Measurements from ENCODE around the gene ATG12. TPM values are rescaled to one million over a fixed set of nuclear protein-coding genes. Genes with fewer than 3 reads are reported as not detected.

Gene ATG12
- total RNA-seq, 4 donors from 2014 or later: 54.1 to 89.5 (median 78.2) TPM

DNA sequence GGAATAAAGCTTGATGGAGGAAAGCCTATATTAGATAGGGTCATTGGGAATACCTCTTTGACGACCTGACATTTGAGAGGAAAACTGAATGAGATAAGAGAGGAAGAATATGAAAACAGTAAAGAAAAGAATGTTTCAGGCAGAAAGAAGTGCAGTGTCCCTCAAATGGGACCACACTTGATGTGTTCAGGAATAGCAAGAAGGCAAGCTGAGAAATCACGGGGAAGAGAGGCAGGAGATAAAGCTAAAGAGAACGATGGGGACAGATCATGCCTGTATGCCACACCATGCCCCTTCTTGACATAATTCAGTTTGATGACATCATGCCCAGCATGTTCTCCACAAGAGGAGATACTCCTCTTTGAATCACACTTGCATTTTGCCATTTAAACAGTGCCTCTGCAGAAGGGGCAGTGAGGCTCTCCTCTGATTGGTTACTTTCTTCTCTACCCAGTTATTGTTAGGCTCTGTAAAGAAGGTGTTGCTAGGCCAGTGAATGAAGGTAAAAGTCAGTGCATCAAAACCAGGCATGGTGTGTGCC is 8.0 kb upstream of the ATG12 start:
- TF ChIP-seq, protein P1, sequence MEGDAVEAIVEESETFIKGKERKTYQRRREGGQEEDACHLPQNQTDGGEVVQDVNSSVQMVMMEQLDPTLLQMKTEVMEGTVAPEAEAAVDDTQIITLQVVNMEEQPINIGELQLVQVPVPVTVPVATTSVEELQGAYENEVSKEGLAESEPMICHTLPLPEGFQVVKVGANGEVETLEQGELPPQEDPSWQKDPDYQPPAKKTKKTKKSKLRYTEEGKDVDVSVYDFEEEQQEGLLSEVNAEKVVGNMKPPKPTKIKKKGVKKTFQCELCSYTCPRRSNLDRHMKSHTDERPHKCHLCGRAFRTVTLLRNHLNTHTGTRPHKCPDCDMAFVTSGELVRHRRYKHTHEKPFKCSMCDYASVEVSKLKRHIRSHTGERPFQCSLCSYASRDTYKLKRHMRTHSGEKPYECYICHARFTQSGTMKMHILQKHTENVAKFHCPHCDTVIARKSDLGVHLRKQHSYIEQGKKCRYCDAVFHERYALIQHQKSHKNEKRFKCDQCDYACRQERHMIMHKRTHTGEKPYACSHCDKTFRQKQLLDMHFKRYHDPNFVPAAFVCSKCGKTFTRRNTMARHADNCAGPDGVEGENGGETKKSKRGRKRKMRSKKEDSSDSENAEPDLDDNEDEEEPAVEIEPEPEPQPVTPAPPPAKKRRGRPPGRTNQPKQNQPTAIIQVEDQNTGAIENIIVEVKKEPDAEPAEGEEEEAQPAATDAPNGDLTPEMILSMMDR (IDR thresholded peaks at IDR 0.05; ENCODE audit: low read depth): no peak

DNA sequence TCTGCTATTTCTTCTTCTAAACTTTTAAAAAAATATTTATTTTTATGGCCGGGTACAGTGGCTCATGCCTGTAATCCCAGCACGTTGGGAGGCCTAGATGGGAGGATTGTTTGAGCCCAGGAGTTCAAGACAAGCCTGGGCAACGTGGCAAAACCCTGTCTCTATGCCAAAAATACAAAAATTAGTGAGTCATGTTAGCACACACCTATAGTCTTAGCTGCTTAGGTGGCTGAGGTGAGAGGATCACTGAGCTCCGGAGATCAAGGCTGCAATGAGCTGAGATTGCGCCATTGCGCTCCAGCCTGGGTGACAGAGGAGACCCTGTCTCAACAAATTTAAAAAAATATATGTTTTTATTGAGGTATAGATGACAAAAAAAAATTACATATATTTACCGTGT is 5.9 kb upstream of the ATG12 start:
- TF ChIP-seq, protein P1 (IDR thresholded peaks at IDR 0.05; ENCODE audit: low read depth): no peak

DNA sequence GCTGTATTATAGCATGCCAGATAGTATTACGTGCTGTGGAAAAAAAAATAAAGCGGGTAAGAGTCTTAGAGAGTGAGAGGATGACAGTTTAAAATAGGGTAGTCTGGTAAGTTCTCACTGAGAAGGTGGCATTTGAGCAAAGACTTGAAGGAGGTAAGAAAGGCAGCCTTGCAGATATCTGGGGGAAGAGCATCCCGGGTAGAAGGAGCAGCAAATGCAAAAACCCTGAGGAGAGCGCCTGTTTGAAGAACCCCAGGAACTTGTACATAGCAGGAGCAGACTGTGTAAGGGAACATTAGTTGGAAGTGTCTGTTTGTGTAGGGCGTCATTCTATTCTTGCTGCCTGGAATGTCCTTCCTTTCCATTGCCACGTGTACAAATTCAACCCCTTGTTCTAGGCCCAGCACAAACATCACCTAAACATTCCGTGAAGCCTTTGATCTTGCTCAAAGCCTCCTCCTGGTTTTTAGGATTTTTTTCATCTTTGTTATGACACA is 3.0 kb upstream of the ATG12 start:
- TF ChIP-seq, protein P1 (IDR thresholded peaks at IDR 0.05; ENCODE audit: low read depth): no peak

DNA sequence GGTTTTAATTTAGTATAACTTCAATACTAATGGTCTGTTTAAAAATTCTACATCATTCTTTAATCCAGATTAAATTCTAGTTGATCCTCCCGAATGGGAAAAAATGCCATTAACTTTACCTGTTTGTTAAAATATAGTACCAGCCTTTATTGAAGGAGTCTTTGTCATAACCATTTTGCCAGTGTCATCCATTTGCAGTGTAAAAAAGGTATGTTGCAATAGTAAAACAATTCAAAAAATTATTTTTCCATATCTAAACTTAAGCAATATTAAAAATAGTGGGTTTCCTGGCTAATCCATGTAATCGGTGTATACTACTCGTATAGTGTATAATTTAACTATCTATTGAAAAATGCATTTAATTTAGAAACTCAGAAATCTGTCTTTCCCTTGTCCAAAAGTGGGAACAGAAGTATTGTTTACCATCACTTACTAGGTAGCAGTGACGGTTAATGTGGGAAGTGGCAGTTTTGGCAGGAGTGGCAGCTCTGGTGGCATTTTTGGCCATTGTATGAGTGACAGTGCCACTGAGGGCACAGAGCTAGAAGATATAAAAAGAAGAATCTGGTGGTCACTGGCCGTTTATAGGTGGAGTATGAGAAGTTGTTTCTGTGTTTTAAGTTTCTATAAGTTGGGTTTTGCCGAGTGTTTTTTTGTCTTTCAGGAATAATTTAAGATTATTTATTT is 2.2 kb upstream of the ATG12 start:
- TF ChIP-seq, protein P1 (IDR thresholded peaks at IDR 0.05; ENCODE audit: low read depth): no peak

DNA sequence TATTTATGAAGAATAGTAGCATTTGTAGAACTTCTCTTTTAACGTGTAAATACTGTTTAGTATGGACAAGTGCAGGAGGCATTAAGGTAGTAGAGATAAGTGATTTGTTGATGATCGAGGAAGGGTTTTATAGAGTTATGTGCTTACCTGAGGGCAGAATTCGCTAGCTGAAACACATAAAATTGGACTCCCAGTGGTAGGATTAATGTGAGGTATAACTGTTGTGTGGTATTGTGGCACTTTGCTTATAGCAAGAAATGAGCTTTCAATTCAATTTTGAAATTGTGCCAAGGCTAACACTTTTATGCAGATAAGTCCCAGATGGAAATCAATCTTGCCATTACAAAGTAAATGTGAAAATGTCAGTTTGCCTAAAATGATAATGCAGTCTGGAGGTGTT is 1.6 kb upstream of the ATG12 start:
- TF ChIP-seq, protein P1 (IDR thresholded peaks at IDR 0.05; ENCODE audit: low read depth): no peak

DNA sequence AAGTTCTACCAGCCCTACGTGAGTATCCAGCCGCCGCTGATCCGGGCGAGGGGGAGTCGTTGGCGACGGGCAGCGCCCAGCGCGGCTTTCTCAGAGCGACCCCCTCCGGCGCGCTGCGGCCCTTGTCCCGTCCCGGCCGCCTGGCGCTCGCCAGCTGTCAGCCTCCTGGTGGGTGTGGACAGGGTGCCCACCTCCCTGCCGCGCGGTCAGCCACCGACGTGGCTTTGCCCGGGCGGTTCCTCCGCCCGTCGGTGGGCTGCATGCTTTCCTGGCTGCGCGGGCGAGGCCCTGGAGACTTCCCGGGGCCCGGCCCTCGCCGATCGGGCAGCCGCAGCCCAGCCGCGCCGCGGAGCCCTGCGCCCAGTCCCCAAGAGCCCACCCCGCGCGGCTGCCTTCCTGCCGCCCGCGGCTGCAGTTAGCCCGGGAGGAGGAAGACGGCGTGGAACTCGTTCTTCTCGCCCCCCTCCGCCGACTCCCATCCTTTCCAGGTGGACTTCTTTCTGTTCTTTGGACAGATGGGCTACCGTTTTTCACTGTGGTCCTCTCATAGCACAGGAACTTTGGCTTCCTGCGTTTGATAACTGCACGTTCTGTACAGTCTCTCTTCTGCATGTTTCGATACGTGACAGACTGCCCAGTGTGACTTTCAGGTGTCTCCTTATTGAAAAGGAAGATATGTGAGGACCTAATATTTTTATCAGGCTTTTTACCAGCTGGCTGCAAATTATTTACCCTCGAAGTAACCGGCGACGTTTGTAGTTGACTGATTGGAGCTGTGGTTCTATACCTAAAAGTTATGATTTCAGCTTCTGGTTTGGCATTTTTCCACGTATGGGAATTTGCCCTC is 947 bp upstream of the ATG12 start:
- TF ChIP-seq, protein P1 (IDR thresholded peaks at IDR 0.05; ENCODE audit: low read depth): no peak

DNA sequence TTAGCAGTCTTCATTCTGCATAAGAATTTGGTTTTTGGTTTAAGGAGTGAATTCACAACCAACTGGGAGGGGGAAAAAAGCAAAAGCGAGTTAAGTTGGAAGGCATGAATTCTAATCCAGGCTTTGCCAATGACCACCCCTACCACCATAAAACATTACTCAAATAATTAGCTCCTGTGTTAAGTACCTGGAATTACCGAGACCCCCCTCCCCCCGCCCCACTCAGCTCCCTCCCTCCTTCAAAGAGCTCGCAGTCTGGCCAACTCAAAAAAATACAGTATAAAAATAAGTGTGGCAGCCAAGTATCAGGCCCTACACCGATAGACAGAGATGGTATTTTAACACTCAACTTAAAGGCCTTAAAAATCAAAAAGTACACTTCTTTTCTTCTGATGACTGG is 492 bp downstream of the ATG12 start:
- TF ChIP-seq, protein P1 (IDR thresholded peaks at IDR 0.05; ENCODE audit: low read depth): no peak
